ENCODE results near the gene PLA2G1B.

GRCh38 chr12:120328228-120328627 lies 649 bp upstream of the PLA2G1B start:
- TF ChIP-seq CTCF (optimal IDR thresholded peaks at IDR 0.05 in 1 of 3, IDR thresholded peaks at IDR 0.05 in 1 of 3, conservative IDR thresholded peaks at IDR 0.05 in 1 of 3; ENCODE audit: extremely low read depth in 1 of 3, insufficient read depth in 2 of 3, low read length in 3 of 3): no peak
- no peak for TF ChIP-seq EZH2 (IDR thresholded peaks at IDR 0.05; ENCODE audit: low read length)
